Ishikawa (cell line): ENCODE results near the gene DAB1.

ENCODE experiments used
- EGR1 ChIP-seq: IDR thresholded peaks from 2 replicates; pipeline ENCODE4 v1.6.1; 2012
- EP300 ChIP-seq: IDR thresholded peaks from 2 replicates; pipeline ENCODE4 v1.6.1; 2012; ENCODE audit warnings: borderline replicate concordance
- FOXM1 ChIP-seq: IDR thresholded peaks from 2 replicates; pipeline ENCODE4 v1.6.1; 2012; ENCODE audit warnings: low read depth, borderline replicate concordance
- RAD21 ChIP-seq: IDR thresholded peaks from 2 replicates; pipeline ENCODE4 v1.6.1; 2012; ENCODE audit warnings: low read depth
- TCF12 ChIP-seq: IDR thresholded peaks from 2 replicates; pipeline ENCODE4 v1.6.1; 2012; ENCODE audit warnings: low read depth
- TEAD4 ChIP-seq: IDR thresholded peaks from 2 replicates; pipeline ENCODE4 v1.6.1; 2012
- YY1 ChIP-seq: IDR thresholded peaks from 2 replicates; pipeline ENCODE4 v1.6.1; 2012; ENCODE audit warnings: low read depth

DNA sequence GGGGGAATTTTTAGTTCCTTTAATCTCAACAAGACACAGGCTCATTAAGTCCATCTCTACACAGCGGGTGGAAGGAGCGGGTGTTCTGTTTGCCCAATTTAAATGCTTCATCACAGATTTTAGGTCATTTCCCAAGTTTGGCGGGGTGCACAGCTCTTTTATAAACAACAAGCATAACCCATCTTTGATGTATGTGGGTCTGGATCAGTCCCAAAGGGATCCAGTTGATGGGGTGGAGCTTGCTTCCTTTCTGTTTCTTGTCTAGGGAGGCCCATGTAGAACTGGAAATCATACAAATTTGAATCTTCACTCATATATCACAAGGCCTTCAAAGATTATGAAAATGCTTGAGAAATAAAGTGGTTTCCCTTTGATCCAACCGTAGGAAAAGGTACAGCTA, 317.6 kb downstream of the DAB1 start:
- TF ChIP-seq EGR1 (no peak), TCF12 (no peak), TEAD4 (no peak), RAD21 (no peak), EP300 (no peak), YY1 (no peak), FOXM1 (no peak)
